T-cell (primary cell): ENCODE data around the gene NUDT14. TPM values are rescaled to one million over a fixed set of nuclear protein-coding genes. Genes with fewer than 3 reads are reported as not detected.

ENCODE experiments used
- ATAC-seq, 4 experiments: fragments of 200-7000 bp in 3 of 4; fragments of 150-1000 bp in 1 of 4; cut with Tn5 transposase; replicated peaks in 1 of 4; 1 replicate in 3 of 4; 2 replicates in 1 of 4; pipeline ENCODE4 v1.10.0; 2021; ENCODE audit warnings: moderate library complexity in 3 of 4, mild to moderate bottlenecking in 2 of 4, moderate number of reproducible peaks in 1 of 4
- CTCF ChIA-PET, 2 donors: fragments of 300-600 bp; sonication (Branson Sonifier 250); formaldehyde crosslinking; loops; one replicate each; lab custom pipeline; 2022; ENCODE audit warnings: antibody characterized with exemption in 2 of 2; lab: Charles Lee
- POLR2A ChIA-PET, 2 donors: fragments of 300-600 bp; sonication (Branson Sonifier 250); formaldehyde crosslinking; loops; one replicate each; lab custom pipeline; 2022; ENCODE audit warnings: antibody characterized with exemption in 2 of 2; lab: Charles Lee
- DNase-seq, 35 experiments: peaks; one replicate each; pipeline versions ENCODE4 v3.0.0 to v3.0.0-alpha.2; 2013 to 2023
- H3K27ac ChIP-seq: one replicate; pipeline ENCODE4 v1.5.1; 2013; ENCODE audit warnings: low read length
- H3K27me3 ChIP-seq, 2 experiments: replicated peaks in 1 of 2; 1 replicate in 1 of 2; 2 replicates in 1 of 2; pipeline versions ENCODE4 v1.6.1 to v1.7.0; 2013; ENCODE audit warnings: low read length in 1 of 2, mixed read lengths in 1 of 2; ENCODE audit not compliant: control insufficient read depth in 2 of 2, insufficient read depth in 2 of 2; ENCODE audit errors: extremely low read depth in 1 of 2
- H3K36me3 ChIP-seq, 2 donors: 1 replicate in 1 of 2; 2 replicates in 1 of 2; pipeline versions ENCODE4 v1.6.1 to v1.7.0; 2013; ENCODE audit warnings: low read length in 1 of 2; ENCODE audit not compliant: control insufficient read depth in 2 of 2, insufficient read depth in 1 of 2; ENCODE audit errors: extremely low read depth in 1 of 2
- H3K4me1 ChIP-seq, 2 experiments: 1 replicate in 1 of 2; 2 replicates in 1 of 2; pipeline versions ENCODE4 v1.6.1 to v1.7.0; 2013; ENCODE audit warnings: low read length in 2 of 2, mixed read lengths in 1 of 2; ENCODE audit not compliant: insufficient read depth in 2 of 2, control insufficient read depth in 1 of 2; ENCODE audit errors: extremely low read depth in 1 of 2
- H3K4me3 ChIP-seq, 2 donors: 1 replicate in 1 of 2; 2 replicates in 1 of 2; pipeline versions ENCODE4 v1.5.1 to v1.7.0; 2013; ENCODE audit warnings: mild to moderate bottlenecking in 2 of 2, low read length in 1 of 2, moderate library complexity in 1 of 2; ENCODE audit not compliant: control insufficient read depth in 1 of 2; ENCODE audit errors: extremely low read depth in 1 of 2
- H3K9me3 ChIP-seq: 2 replicates; pipeline ENCODE4 v1.7.0; 2013
- H3K27ac Mint-ChIP-seq, 2 donors: one replicate each; pipeline ENCODE4 v1.8.0; 2020 to 2021; ENCODE audit warnings: mild to moderate bottlenecking in 2 of 2, mixed read lengths in 2 of 2
- H3K27me3 Mint-ChIP-seq, 2 donors: one replicate each; pipeline ENCODE4 v1.8.0; 2021 to 2022; ENCODE audit warnings: mixed read lengths in 2 of 2
- H3K36me3 Mint-ChIP-seq: one replicate; pipeline ENCODE4 v1.8.0; 2021; ENCODE audit warnings: mixed read lengths
- H3K4me1 Mint-ChIP-seq, 3 donors: one replicate each; pipeline ENCODE4 v1.8.0; 2020 to 2022; ENCODE audit warnings: mixed read lengths in 3 of 3, mild to moderate bottlenecking in 1 of 3
- H3K4me3 Mint-ChIP-seq, 3 donors: one replicate each; pipeline ENCODE4 v1.8.0; 2020 to 2022; ENCODE audit warnings: mild to moderate bottlenecking in 3 of 3, mixed read lengths in 3 of 3, moderate library complexity in 3 of 3
- H3K9me3 Mint-ChIP-seq, 3 donors: one replicate each; pipeline ENCODE4 v1.8.0; 2020 to 2022; ENCODE audit warnings: mixed read lengths in 3 of 3
- WGBS: methylation state at CpG from one replicate; pipeline ENCODE4 v1.1.5; 2013; ENCODE audit warnings: missing lambda C conversion rate; ENCODE audit not compliant: insufficient coverage; 5-methylcytosine and 5-hydroxymethylcytosine counted together
- total RNA-seq, 35 experiments: library from RNA in 6 of 35; stranded (reverse) in 6 of 35; fragments of 120-200 nt in 1 of 35; gene quantifications; one replicate each; pipeline versions ENCODE4 v1.2.1 to v1.2.4 and lab custom pipeline; 2013 to 2026

The NUDT14 gene
- total RNA-seq, 5 donors from 2014 or later (not counting 1 experiment from before 2014, with no cell fraction given), result 10.0 to 25.5 (median 20.2) TPM

DNA sequence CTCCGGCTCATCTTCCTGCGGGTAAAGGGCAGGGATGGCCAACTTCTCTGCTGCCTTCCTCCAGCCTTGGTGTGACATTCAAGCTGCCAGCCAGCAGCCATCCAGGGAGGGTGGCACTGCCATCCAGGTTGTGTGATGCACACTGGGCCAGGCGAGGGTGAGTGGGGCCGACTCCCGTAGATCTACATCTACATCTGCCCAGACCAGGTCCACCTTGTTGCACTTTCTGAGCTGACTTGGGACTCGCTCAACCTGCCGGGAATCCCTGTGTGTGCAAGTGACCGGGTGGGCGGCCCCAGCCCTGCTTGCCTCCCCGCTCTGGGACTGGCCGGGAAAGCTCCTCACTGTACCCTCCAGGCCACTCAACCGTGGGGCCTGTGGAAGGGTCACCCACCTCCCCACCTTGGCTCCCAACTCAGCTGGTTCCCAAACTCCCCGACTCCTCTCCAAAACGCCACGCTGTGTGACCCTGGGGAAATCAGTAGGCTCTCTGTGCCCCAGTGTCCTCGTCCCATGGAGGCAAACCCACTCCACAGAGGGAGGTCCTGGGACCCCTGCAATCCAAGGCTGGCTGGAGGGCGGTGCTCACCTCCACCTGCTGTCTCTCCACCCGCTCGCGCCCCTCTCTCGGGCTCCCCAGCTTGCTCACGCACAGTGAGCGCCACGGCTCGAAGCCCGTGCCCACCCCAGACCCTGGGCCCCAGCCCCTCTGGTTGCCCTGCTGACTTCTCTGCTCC is 27.2 kb downstream of the NUDT14 start:
- 88% methylated on average over 19 of the region's 26 CpGs for WGBS
- Mint-ChIP-seq H3K4me3 (no peak overlapping the region), H3K9me3 (no peaks in the 10 kb centered on the region), H3K27me3 (no peaks in the 10 kb centered on the region), H3K27ac (no peak overlapping the region), H3K36me3 (no peaks in the 10 kb centered on the region), H3K4me1 (no peaks in the 10 kb centered on the region)
- no peak for DNase-seq
- ATAC-seq, result no peak
- Histone ChIP-seq H3K36me3 (no peaks in the 10 kb centered on the region), H3K27ac (no peak overlapping the region), H3K9me3 (no peaks in the 10 kb centered on the region), H3K4me1 (no peaks in the 10 kb centered on the region), H3K27me3 (peaks cover 0 to 13% of the 10 kb centered on the region in 2 experiments), H3K4me3 (no peak overlapping the region)
- POLR2A ChIA-PET, result no interaction called here
- CTCF ChIA-PET, result no interaction called here

DNA sequence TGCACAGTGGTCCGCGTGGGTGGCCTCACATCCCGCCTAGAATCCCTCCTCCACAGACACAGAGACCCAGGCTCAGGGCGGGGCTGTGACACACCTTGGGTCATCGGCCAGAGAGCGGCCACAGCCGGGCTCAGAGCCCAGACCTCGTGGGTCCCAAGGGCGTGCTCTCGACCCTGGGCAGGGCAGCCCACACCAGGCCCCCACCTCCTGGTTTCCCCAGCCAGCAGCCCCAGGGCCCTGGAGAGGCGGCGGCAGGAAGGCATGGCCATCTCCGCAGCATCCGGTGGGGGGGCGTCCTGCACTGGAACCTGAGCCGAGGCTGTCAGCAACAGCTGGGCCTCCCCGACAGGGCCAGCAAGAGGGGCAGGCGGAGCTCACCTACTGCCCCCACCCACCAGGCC is 27.8 kb downstream of the NUDT14 start:
- Histone ChIP-seq H3K36me3 (no peaks in the 10 kb centered on the region), H3K27me3 (peaks cover 0 to 10% of the 10 kb centered on the region in 2 experiments), H3K9me3 (no peaks in the 10 kb centered on the region), H3K27ac (no peak overlapping the region), H3K4me1 (no peaks in the 10 kb centered on the region), H3K4me3 (no peak overlapping the region)
- H3K9me3 Mint-ChIP-seq, result no peaks in the 10 kb centered on the region
- H3K4me1 Mint-ChIP-seq, result no peaks in the 10 kb centered on the region
- no peak overlapping the region for H3K27ac Mint-ChIP-seq
- WGBS, result 81% methylated on average over 18 of the region's 18 CpGs
- DNase-seq, result no peak
- no peaks in the 10 kb centered on the region for H3K27me3 Mint-ChIP-seq
- no peak overlapping the region for H3K4me3 Mint-ChIP-seq
- ATAC-seq, result peak in 1 of 4 experiments; percentile 9
- ChIA-PET CTCF (no interaction called here), POLR2A (no interaction called here)
- H3K36me3 Mint-ChIP-seq, result no peaks in the 10 kb centered on the region

DNA sequence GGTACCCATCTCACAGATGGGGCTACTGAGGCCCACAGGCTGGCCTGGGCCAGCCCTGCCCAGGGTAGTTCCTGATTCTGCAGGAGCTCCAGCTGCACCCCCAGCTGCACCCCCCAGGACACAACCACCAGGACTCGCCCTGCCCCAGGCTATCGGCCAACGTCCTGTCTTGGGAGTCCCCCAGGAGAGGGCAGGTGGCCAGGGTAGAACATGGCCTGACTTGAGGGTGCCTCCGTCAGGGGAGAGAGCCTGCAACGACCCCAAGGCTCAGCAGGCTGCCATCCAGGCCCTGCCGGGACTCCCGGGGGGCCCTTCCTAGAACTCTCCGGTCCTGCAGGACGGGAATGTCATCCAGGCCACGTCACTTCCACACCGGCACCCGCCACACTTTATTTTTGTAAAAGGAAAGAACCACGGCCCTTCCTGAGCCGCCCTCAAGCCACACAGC is 28.3 kb downstream of the NUDT14 start:
- Mint-ChIP-seq H3K4me3 (no peak overlapping the region), H3K27ac (no peak overlapping the region), H3K4me1 (no peaks in the 10 kb centered on the region), H3K27me3 (no peaks in the 10 kb centered on the region), H3K9me3 (no peaks in the 10 kb centered on the region), H3K36me3 (no peaks in the 10 kb centered on the region)
- Histone ChIP-seq H3K27me3 (peaks cover 0 to 7% of the 10 kb centered on the region in 2 experiments), H3K27ac (no peak overlapping the region), H3K36me3 (no peaks in the 10 kb centered on the region), H3K9me3 (no peaks in the 10 kb centered on the region), H3K4me3 (no peak overlapping the region), H3K4me1 (no peaks in the 10 kb centered on the region)
- CTCF ChIA-PET, result no interaction called here
- DNase-seq (no peak), ATAC-seq (no peak)
- POLR2A ChIA-PET, result no interaction called here
- WGBS, result 71% methylated on average over 14 of the region's 14 CpGs

DNA sequence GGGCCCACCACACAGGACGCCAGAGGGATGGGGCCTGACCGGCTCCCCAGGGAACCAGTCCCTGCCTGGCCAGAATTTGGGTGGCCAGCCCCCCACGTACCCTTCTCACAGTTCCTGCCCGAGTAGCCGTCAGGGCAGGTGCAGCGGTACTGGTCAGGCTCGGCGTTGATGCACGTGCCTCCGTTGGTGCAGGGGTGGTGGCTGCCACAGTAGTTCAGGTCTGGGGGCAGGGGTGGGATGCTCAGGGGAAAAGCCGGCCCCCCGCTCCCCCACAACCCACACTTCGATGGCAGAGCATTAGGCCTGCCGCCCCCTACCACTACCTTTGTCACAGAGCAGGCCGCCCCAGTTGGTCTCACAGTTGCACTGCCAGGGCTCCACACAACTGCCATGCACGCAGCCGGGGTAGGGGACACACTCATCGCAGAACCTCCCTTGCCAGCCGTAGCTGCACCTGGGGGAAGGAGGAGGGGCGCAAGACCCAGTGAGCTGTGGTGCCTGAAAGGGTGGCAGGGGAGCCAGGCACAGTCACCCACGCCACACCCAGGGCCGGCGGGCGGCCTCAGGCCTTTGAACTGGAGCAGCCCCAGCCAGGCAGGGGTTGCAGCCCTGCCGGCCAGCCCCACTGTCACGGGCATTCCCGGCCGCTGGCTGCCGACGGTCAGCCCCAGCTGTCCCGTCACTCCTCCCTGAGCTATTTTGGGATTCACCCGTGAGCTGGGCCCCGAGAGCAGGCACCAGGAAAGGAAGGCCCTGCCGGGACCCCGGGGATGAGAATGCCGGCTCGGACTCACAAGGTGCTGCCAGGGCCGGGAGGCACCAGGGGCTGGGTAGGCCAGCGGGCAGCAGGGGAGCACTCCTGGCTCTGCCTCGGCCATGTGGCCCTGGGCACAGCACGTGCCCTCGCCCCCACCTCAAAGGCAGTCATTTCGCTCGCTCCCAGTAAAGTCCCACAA is 29.0 kb downstream of the NUDT14 start:
- H3K27ac Mint-ChIP-seq, result no peak overlapping the region
- no peaks in the 10 kb centered on the region for H3K27me3 Mint-ChIP-seq
- H3K4me3 Mint-ChIP-seq, result no peak overlapping the region
- no peaks in the 10 kb centered on the region for H3K9me3 Mint-ChIP-seq
- ChIA-PET POLR2A (no interaction called here), CTCF (no interaction called here)
- 84% methylated on average over 36 of the region's 44 CpGs for WGBS
- no peaks in the 10 kb centered on the region for H3K36me3 Mint-ChIP-seq
- no peaks in the 10 kb centered on the region for H3K4me1 ChIP-seq
- H3K4me3 ChIP-seq, result no peak overlapping the region
- DNase-seq (no peak), ATAC-seq (no peak)
- H3K36me3 ChIP-seq, result no peaks in the 10 kb centered on the region
- H3K9me3 ChIP-seq, result no peaks in the 10 kb centered on the region
- no peak overlapping the region for H3K27ac ChIP-seq
- H3K4me1 Mint-ChIP-seq, result no peaks in the 10 kb centered on the region
- H3K27me3 ChIP-seq, result peaks cover 0 to 7% of the 10 kb centered on the region in 2 experiments

DNA sequence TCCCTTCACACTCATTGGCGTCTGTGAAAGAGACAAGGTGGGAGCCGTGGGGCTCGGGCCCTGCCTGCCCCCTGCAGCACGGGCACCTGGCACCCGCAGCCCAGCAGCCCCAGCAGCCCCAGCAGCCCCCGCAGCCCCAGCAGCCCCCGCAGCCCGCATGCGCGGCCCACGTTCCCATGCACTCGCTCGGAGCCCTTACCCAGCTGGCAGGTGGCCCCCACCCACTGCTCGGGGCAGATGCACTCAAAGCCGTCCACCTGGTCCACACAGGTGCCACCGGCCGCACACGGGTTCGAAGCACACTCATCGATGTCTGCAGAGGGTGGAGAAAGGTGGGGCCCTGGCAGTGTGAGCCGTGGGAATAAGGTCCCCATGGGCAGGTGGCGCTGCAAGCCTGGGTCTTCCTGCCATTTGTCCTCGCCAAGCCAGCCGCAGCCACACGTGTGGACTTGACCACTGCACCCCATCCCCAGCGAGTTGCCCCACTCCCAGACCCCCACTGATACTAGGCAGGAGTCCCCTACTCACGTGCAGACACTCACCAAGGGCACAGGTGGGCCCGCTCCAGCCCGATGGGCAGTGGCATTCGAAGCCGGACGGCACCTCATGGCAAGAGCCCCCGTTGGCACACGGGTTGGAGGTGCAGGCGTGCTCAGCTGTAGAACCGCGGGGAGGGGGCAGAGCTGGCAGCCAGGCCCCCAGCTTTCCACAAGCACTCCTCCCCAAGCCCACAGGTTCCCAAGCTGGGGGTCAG is 29.9 kb downstream of the NUDT14 start:
- no peak overlapping the region for H3K4me3 Mint-ChIP-seq
- H3K27me3 ChIP-seq, result no peaks in the 10 kb centered on the region
- H3K4me1 Mint-ChIP-seq, result no peaks in the 10 kb centered on the region
- DNase-seq (no peak), ATAC-seq (no peak)
- no peaks in the 10 kb centered on the region for H3K4me1 ChIP-seq
- H3K27ac ChIP-seq, result no peak overlapping the region
- H3K4me3 ChIP-seq, result no peak overlapping the region
- no peak overlapping the region for H3K27ac Mint-ChIP-seq
- H3K36me3 Mint-ChIP-seq, result no peaks in the 10 kb centered on the region
- H3K27me3 Mint-ChIP-seq, result no peaks in the 10 kb centered on the region
- CTCF ChIA-PET, result no interaction called here
- no peaks in the 10 kb centered on the region for H3K36me3 ChIP-seq
- no peaks in the 10 kb centered on the region for H3K9me3 Mint-ChIP-seq
- WGBS, result 87% methylated on average over 35 of the region's 37 CpGs
- H3K9me3 ChIP-seq, result no peaks in the 10 kb centered on the region
- POLR2A ChIA-PET, result no interaction called here

DNA sequence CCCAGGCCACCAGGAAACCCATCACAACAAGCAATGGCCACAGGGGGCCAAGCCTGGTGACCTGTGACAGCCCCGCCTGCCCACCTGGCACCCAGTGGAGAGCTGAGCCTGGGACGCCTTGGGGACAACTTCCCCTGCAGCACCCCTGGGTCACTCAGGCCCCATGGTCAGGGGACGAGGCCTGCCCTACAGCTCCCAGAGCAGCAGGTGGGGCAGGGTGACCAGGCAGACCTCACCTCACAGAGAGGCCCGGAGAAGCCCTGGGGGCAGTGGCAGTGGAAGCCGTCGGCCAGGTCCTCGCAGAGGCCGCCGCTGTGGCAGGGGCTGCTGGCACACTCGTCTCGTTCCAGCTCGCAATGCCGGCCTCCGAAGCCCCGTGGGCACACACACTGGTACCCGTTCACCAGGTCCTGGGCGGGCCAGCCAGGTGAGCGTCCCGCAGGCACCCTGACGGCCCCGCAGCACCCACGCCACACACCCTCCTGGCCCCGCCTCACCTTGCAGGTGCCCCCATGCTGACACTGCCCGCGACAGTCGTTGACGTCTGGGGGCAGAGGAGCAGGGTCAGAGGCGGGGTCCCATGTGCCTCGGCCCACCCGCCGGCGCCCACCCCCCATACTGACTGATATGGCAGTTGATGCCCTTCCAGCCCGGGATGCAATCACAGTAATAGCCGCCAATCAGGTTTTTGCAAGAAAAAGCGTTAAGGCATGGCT is 30.6 kb downstream of the NUDT14 start:
- 83% methylated on average over 35 of the region's 35 CpGs for WGBS
- Mint-ChIP-seq H3K27me3 (no peaks in the 10 kb centered on the region), H3K4me3 (no peak overlapping the region), H3K27ac (no peak overlapping the region), H3K36me3 (no peaks in the 10 kb centered on the region), H3K4me1 (no peaks in the 10 kb centered on the region), H3K9me3 (no peaks in the 10 kb centered on the region)
- no peak overlapping the region for H3K27ac ChIP-seq
- DNase-seq (no peak), ATAC-seq (no peak)
- H3K4me3 ChIP-seq, result no peak overlapping the region
- POLR2A ChIA-PET, result no interaction called here
- H3K36me3 ChIP-seq, result no peaks in the 10 kb centered on the region
- no peaks in the 10 kb centered on the region for H3K27me3 ChIP-seq
- H3K4me1 ChIP-seq, result no peaks in the 10 kb centered on the region
- H3K9me3 ChIP-seq, result no peaks in the 10 kb centered on the region
- CTCF ChIA-PET, result no interaction called here
